Uterus (tissue), 4 donors: ENCODE data around the gene SKAP1. TPM values are rescaled to one million over a fixed set of nuclear protein-coding genes. Genes with fewer than 3 reads are reported as not detected.

Experiments
- DNase-seq, 2 donors: peaks; one replicate each; pipeline ENCODE4 v3.0.0-alpha.2; 2019 to 2020
- H3K27ac ChIP-seq, 2 donors: fragments of 200-600 bp; sonication (generic); 1 replicate in 1 of 2; 2 replicates in 1 of 2; pipeline ENCODE4 v1.5.1; 2016 to 2018
- H3K27me3 ChIP-seq, 2 donors: fragments of 200-600 bp; sonication (generic); one replicate each; pipeline ENCODE4 v1.5.1; 2018 to 2019; ENCODE audit warnings: control low read depth in 1 of 2
- H3K36me3 ChIP-seq, 2 donors: fragments of 200-600 bp; sonication (generic); one replicate each; pipeline ENCODE4 v1.5.1; 2019; ENCODE audit warnings: control low read depth in 1 of 2
- H3K4me1 ChIP-seq, 2 donors: fragments of 200-600 bp; sonication (generic); one replicate each; pipeline ENCODE4 v1.5.1; 2018 to 2019; ENCODE audit warnings: control low read depth in 1 of 2
- H3K4me3 ChIP-seq, 2 donors: fragments of 200-600 bp; sonication (generic); 1 replicate in 1 of 2; 2 replicates in 1 of 2; pipeline ENCODE4 v1.5.1; 2018 to 2019; ENCODE audit warnings: mild to moderate bottlenecking in 1 of 2
- H3K9me3 ChIP-seq, 2 donors: fragments of 200-600 bp; sonication (generic); one replicate each; pipeline ENCODE4 v1.5.1; 2019; ENCODE audit warnings: control low read depth in 1 of 2
- POLR2A ChIP-seq, 2 donors: fragments of 450-650 bp; IDR thresholded peaks; one replicate each; pipeline ENCODE4 v1.6.1; 2016; ENCODE audit warnings: antibody characterized with exemption in 2 of 2, mild to moderate bottlenecking in 1 of 2, moderate library complexity in 1 of 2
- intact Hi-C: fragments of 100-400 bp; cut with DNase I; formaldehyde crosslinking; loops from one replicate; pipeline ENCODE4 v1.15.1; 2023; ENCODE audit warnings: low total_unique reads
- total RNA-seq, 4 donors: library from RNA; depleted of rRNA in 3 of 4; stranded (reverse); fragments of >200 nt in 3 of 4; gene quantifications; one replicate each; pipeline versions ENCODE4 v1.1.0 to v1.2.4, GENCODE V29; 2014 to 2023
- TF ChIP-seq, protein P1 (sequence below), 4 experiments: fragments of 200-600 bp in 2 of 4; fragments of 450-650 bp in 2 of 4; sonication (generic) in 2 of 4; IDR thresholded peaks; one replicate each; pipeline ENCODE4 v1.5.1; 2016 to 2019; ENCODE audit warnings: antibody characterized with exemption in 4 of 4, mild to moderate bottlenecking in 2 of 4, moderate library complexity in 1 of 4
- donor health status: DM: yes; HTN: yes; CAD: no.

SKAP1 gene
- total RNA-seq, 4 donors from 2014 or later = 0.51 to 2.4 (median 1.9) TPM; not detected in 1

GRCh38 chr17:48181653-48182052 lies 248.4 kb downstream of the SKAP1 start:
- Histone ChIP-seq H3K27me3 (no peaks in the 10 kb centered on the region), H3K36me3 (no peaks in the 10 kb centered on the region)
- intact Hi-C loops = no loop called here

GRCh38 chr17:48180842-48181629 lies 249.0 kb downstream of the SKAP1 start:
- no peak for TF ChIP-seq POLR2A (IDR thresholded peaks at IDR 0.05)
- TF ChIP-seq, protein P1, sequence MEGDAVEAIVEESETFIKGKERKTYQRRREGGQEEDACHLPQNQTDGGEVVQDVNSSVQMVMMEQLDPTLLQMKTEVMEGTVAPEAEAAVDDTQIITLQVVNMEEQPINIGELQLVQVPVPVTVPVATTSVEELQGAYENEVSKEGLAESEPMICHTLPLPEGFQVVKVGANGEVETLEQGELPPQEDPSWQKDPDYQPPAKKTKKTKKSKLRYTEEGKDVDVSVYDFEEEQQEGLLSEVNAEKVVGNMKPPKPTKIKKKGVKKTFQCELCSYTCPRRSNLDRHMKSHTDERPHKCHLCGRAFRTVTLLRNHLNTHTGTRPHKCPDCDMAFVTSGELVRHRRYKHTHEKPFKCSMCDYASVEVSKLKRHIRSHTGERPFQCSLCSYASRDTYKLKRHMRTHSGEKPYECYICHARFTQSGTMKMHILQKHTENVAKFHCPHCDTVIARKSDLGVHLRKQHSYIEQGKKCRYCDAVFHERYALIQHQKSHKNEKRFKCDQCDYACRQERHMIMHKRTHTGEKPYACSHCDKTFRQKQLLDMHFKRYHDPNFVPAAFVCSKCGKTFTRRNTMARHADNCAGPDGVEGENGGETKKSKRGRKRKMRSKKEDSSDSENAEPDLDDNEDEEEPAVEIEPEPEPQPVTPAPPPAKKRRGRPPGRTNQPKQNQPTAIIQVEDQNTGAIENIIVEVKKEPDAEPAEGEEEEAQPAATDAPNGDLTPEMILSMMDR (IDR thresholded peaks at IDR 0.05) = no peak
- Histone ChIP-seq H3K9me3 (no peaks in the 10 kb centered on the region), H3K4me1 (no peaks in the 10 kb centered on the region), H3K4me3 (no peak overlapping the region), H3K27ac (no peak overlapping the region), H3K27me3 (no peaks in the 10 kb centered on the region), H3K36me3 (no peaks in the 10 kb centered on the region)
- no peak for DNase-seq
- intact Hi-C loops = no loop called here

More at GRCh38 chr17:48181653-48182052, 248.4 kb downstream of the SKAP1 start:
- Histone ChIP-seq H3K9me3 (no peaks in the 10 kb centered on the region), H3K4me1 (no peaks in the 10 kb centered on the region), H3K27ac (no peak overlapping the region), H3K4me3 (no peak overlapping the region)
- no peak for DNase-seq
- TF ChIP-seq, protein P1 (IDR thresholded peaks at IDR 0.05) = no peak
- no peak for TF ChIP-seq POLR2A (IDR thresholded peaks at IDR 0.05)

DNA sequence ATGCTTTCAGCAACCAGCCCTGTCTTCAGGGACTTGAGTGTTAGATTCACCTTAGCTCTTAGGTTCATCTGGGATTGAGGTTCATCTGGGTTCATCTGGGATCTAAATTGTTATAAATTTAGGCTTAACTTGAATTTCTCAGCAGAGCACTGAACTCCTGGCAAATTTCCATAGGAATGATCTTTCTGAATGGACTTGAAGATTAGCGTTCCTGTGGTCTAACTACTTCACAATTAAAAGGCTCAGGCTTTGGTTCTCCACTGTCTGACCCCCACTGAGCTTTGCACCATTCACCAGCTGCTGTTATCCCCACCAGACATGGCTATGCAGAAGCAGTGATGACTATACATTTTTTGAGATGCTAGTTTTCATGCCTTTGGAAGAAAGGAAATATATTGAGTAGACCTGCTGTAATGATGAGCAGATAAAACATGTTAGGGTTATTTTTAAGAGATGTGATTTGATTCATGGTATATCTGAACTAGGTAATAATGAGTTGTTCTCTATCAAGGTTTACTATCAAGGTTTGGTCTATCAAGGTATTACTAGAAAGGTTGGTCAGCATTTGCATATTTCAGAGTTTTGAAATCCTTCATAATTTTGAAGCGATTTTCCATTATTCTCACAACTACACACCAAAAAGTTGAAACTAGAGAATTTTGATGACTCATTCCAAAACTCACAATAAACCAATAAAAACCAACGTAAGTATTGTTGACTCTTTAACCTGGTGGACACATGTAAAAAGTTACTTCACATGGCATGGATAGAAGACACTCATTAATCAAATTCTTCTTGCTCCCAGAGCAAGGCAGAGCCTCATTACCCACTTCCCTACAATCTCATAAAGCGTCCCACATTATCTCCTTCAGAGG lies 250.7 kb downstream of the SKAP1 start:
- DNase-seq = no peak
- H3K36me3 ChIP-seq = no peaks in the 10 kb centered on the region
- intact Hi-C loops = no loop called here
- no peak overlapping the region for H3K4me3 ChIP-seq
- H3K4me1 ChIP-seq = no peaks in the 10 kb centered on the region
- H3K27me3 ChIP-seq = no peaks in the 10 kb centered on the region
- TF ChIP-seq, protein P1 (IDR thresholded peaks at IDR 0.05) = no peak
- TF ChIP-seq POLR2A (IDR thresholded peaks at IDR 0.05) = no peak
- no peaks in the 10 kb centered on the region for H3K9me3 ChIP-seq
- H3K27ac ChIP-seq = no peak overlapping the region

DNA sequence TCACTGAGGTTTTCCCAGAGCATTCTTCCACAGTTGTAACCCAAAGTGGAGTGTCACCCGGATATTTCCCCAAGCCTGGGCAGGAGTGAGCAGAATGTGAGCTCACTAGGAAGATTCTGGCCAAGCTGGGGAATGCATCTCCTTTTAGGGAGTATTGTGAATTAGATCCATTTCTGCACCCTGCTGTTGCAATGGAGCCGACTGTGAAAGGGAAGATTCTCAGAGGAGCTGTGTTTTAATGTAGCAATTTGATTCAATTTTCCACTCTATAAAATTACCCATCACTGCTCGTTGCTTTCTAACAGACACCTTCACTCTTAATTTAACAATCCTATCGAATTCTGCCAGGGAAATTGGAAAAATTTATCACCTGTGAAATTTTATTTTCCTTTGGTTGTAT lies 251.7 kb downstream of the SKAP1 start:
- Histone ChIP-seq H3K27ac (no peak overlapping the region), H3K4me1 (no peaks in the 10 kb centered on the region), H3K9me3 (no peaks in the 10 kb centered on the region), H3K36me3 (no peaks in the 10 kb centered on the region), H3K4me3 (no peak overlapping the region), H3K27me3 (no peaks in the 10 kb centered on the region)
- DNase-seq = no peak
- TF ChIP-seq, protein P1 (IDR thresholded peaks at IDR 0.05) = no peak
- no peak for TF ChIP-seq POLR2A (IDR thresholded peaks at IDR 0.05)
- intact Hi-C loops = no loop called here

GRCh38 chr17:48177816-48178215 lies 252.2 kb downstream of the SKAP1 start:
- no peaks in the 10 kb centered on the region for H3K4me1 ChIP-seq
- no peak overlapping the region for H3K27ac ChIP-seq
- no peaks in the 10 kb centered on the region for H3K27me3 ChIP-seq
- no peaks in the 10 kb centered on the region for H3K9me3 ChIP-seq
- intact Hi-C loops = no loop called here
- no peaks in the 10 kb centered on the region for H3K36me3 ChIP-seq
- no peak for TF ChIP-seq POLR2A (IDR thresholded peaks at IDR 0.05)
- TF ChIP-seq, protein P1 (IDR thresholded peaks at IDR 0.05) = no peak
- no peak overlapping the region for H3K4me3 ChIP-seq
- no peak for DNase-seq
